ENCODE results near the gene NT5C1A.

DNA sequence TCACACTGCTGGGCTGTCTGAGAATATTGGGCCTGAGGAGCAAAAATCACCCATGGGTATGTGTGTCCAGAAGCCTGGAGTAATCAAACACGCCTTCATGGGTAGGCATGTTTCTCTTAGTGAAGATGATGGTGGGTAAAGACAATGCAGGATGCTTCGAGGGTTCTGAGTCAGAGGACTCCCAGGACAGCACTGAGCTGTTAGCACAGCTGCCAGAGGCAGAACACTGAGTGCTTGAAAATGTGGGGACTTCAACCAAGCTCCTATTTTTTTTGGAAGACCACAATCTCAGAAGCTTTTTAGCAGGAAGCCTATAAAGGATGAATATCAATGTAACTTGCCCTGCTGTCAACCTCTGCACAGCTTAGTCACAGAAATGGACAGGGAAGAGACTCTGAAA is 7.9 kb upstream of the NT5C1A start:
- TF ChIP-seq ZNF384 (IDR thresholded peaks at IDR 0.05) (no peak), FOXK2 (IDR thresholded peaks at IDR 0.05) (no peak), FOXA1 (IDR thresholded peaks at IDR 0.05) (no peak), FOXM1 (IDR thresholded peaks at IDR 0.05; ENCODE audit: borderline replicate concordance) (no peak), NFRKB (IDR thresholded peaks at IDR 0.05) (no peak), SP1 (IDR thresholded peaks at IDR 0.05) (no peak), HDGF (IDR thresholded peaks at IDR 0.05; ENCODE audit: borderline replicate concordance) (no peak)
